OCI-LY1 (cell line): ENCODE measurements around the gene MARK3.

Experiments used
- CTCF ChIP-seq: fragments of 200-600 bp; sonication (generic), shearing (Covaris generic); IDR thresholded peaks from 2 replicates; pipeline ENCODE4 v1.5.1; 2017; ENCODE audit warnings: mild to moderate bottlenecking, antibody characterized with exemption, low read length, moderate library complexity, mixed read lengths
- EZH2 ChIP-seq: fragments of 200-600 bp; sonication (generic), shearing (Covaris generic); IDR thresholded peaks from 2 replicates; pipeline ENCODE4 v1.8.0; 2017; ENCODE audit warnings: borderline replicate concordance, mixed run types, mild to moderate bottlenecking, antibody characterized with exemption, low read length, moderate library complexity, mixed read lengths

GRCh38 chr14:103516426-103517173 is 131.4 kb downstream of the MARK3 start:
- TF ChIP-seq CTCF (no peak), EZH2 (no peak)
